Endodermal cell (in vitro differentiated cells): ENCODE measurements around the gene TFB2M. TPM values are rescaled to one million over a fixed set of nuclear protein-coding genes. Genes with fewer than 3 reads are reported as not detected.
"Not testable (repeated sequence)": the region's sequence is repeated elsewhere in the genome, so short reads cannot be mapped to it uniquely, and the experiment has no call there.

Source experiments
- DNase-seq: peaks from one replicate; pipeline ENCODE4 v3.0.0-alpha.2; 2017
- H3K27ac ChIP-seq: 2 replicates; pipeline ENCODE4 v1.5.1; 2013; ENCODE audit warnings: mild to moderate bottlenecking, low read depth, low read length, moderate library complexity
- H3K27me3 ChIP-seq: 2 replicates; pipeline ENCODE4 v1.6.1; 2013; ENCODE audit warnings: mild to moderate bottlenecking, low read length, moderate library complexity; ENCODE audit not compliant: insufficient read depth, control insufficient read depth, poor library complexity, severe bottlenecking
- H3K36me3 ChIP-seq: 2 replicates; pipeline ENCODE4 v1.7.0; 2013; ENCODE audit warnings: mild to moderate bottlenecking, low read length, moderate library complexity; ENCODE audit not compliant: control insufficient read depth, insufficient read depth
- H3K4me1 ChIP-seq: one replicate; pipeline ENCODE4 v1.7.0; 2013; ENCODE audit warnings: low read length; ENCODE audit not compliant: control insufficient read depth, insufficient read depth
- H3K4me3 ChIP-seq: 2 replicates; pipeline ENCODE4 v1.5.1; 2013; ENCODE audit warnings: mild to moderate bottlenecking, low read length, moderate library complexity
- H3K9ac ChIP-seq: 2 replicates; pipeline ENCODE4 v1.6.1; 2013; ENCODE audit warnings: mild to moderate bottlenecking, low read length, moderate library complexity; ENCODE audit not compliant: poor library complexity, severe bottlenecking; ENCODE audit errors: extremely low read depth
- H3K9me3 ChIP-seq: 2 replicates; pipeline ENCODE4 v1.6.1; 2013; ENCODE audit warnings: mild to moderate bottlenecking, low read length, moderate library complexity; ENCODE audit not compliant: control insufficient read depth
- H3K27ac Mint-ChIP-seq: 2 replicates; pipeline ENCODE4 v1.8.0; 2020; ENCODE audit warnings: mixed read lengths
- H3K27me3 Mint-ChIP-seq: 2 replicates; pipeline ENCODE4 v1.8.0; 2021; ENCODE audit warnings: mild to moderate bottlenecking, mixed read lengths; ENCODE audit not compliant: insufficient read depth
- H3K36me3 Mint-ChIP-seq: 2 replicates; pipeline ENCODE4 v1.8.0; 2020; ENCODE audit warnings: low read depth, mixed read lengths
- H3K4me1 Mint-ChIP-seq: 2 replicates; pipeline ENCODE4 v1.8.0; 2020; ENCODE audit warnings: mixed read lengths
- H3K4me3 Mint-ChIP-seq: 2 replicates; pipeline ENCODE4 v1.8.0; 2020; ENCODE audit warnings: mild to moderate bottlenecking, moderate library complexity, mixed read lengths
- H3K9me3 Mint-ChIP-seq: 2 replicates; pipeline ENCODE4 v1.8.0; 2020; ENCODE audit warnings: mild to moderate bottlenecking, mixed read lengths
- WGBS, 2 experiments: methylation state at CpG; one replicate each; pipeline versions ENCODE4 v1.1.5 to v1.1.7; 2013; ENCODE audit warnings: missing lambda C conversion rate in 2 of 2, mixed read lengths in 1 of 2; ENCODE audit not compliant: insufficient coverage in 1 of 2, insufficient read length in 1 of 2; 5-methylcytosine and 5-hydroxymethylcytosine counted together
- total RNA-seq, 2 donors: library from RNA; stranded (reverse); fragmentation: NEBNext Ultra II Directional in 1 of 2; extraction: Animal tissue kit (Norgen Biotek cat#: 25700) in 1 of 2; gene quantifications; 2 replicates in 1 of 2; 3 replicates in 1 of 2; pipeline ENCODE4 v1.2.1, GENCODE V29; 2021
- TF ChIP-seq, protein P1 (sequence below): fragments of 200-600 bp; sonication (generic); conservative IDR thresholded peaks from 2 replicates; pipeline ENCODE4 v1.5.0; 2021; ENCODE audit warnings: antibody characterized with exemption, mild to moderate bottlenecking

TFB2M gene
- total RNA-seq, 2 donors from 2014 or later, result 13.2 to 13.7 TPM

DNA sequence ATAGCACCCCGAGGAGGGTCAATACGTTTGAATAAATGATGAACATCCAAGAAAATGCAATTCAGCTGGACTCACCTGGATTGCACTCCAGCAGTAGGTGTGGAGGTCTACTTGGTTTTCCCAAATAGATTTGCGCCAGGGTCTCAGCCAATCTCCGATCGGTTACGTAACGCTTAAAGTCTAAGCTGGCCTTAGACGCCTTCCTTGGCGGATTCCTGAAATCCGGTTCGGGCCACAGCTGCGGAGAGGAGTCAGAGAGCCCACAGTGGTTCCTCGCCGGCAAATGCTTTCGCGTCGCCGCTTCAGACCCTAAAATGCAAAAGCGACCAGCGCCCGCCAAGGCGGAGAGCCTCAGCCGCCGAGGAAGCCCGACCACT, 322 bp downstream of the TFB2M start:
- peak overlapping the region; percentile 97 for H3K4me3 ChIP-seq
- H3K27me3 ChIP-seq, result no peaks in the 10 kb centered on the region
- Mint-ChIP-seq H3K4me3 (peak overlapping the region; percentile 98), H3K9me3 (no peaks in the 10 kb centered on the region), H3K27ac (peak overlapping the region; percentile 99), H3K27me3 (no peaks in the 10 kb centered on the region), H3K36me3 (peaks cover 12% of the 10 kb centered on the region), H3K4me1 (peaks cover 18% of the 10 kb centered on the region)
- TF ChIP-seq, protein P1, sequence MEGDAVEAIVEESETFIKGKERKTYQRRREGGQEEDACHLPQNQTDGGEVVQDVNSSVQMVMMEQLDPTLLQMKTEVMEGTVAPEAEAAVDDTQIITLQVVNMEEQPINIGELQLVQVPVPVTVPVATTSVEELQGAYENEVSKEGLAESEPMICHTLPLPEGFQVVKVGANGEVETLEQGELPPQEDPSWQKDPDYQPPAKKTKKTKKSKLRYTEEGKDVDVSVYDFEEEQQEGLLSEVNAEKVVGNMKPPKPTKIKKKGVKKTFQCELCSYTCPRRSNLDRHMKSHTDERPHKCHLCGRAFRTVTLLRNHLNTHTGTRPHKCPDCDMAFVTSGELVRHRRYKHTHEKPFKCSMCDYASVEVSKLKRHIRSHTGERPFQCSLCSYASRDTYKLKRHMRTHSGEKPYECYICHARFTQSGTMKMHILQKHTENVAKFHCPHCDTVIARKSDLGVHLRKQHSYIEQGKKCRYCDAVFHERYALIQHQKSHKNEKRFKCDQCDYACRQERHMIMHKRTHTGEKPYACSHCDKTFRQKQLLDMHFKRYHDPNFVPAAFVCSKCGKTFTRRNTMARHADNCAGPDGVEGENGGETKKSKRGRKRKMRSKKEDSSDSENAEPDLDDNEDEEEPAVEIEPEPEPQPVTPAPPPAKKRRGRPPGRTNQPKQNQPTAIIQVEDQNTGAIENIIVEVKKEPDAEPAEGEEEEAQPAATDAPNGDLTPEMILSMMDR, result no peak
- peaks cover 20% of the 10 kb centered on the region for H3K36me3 ChIP-seq
- H3K4me1 ChIP-seq, result no peaks in the 10 kb centered on the region
- no peak for DNase-seq
- peak overlapping the region; percentile 90 for H3K9ac ChIP-seq
- WGBS, 2 experiments, result 0 to 2% methylated on average over 17 to 25 of the region's 25 CpGs
- H3K9me3 ChIP-seq, result no peaks in the 10 kb centered on the region
- peak overlapping the region; percentile 69 for H3K27ac ChIP-seq

DNA sequence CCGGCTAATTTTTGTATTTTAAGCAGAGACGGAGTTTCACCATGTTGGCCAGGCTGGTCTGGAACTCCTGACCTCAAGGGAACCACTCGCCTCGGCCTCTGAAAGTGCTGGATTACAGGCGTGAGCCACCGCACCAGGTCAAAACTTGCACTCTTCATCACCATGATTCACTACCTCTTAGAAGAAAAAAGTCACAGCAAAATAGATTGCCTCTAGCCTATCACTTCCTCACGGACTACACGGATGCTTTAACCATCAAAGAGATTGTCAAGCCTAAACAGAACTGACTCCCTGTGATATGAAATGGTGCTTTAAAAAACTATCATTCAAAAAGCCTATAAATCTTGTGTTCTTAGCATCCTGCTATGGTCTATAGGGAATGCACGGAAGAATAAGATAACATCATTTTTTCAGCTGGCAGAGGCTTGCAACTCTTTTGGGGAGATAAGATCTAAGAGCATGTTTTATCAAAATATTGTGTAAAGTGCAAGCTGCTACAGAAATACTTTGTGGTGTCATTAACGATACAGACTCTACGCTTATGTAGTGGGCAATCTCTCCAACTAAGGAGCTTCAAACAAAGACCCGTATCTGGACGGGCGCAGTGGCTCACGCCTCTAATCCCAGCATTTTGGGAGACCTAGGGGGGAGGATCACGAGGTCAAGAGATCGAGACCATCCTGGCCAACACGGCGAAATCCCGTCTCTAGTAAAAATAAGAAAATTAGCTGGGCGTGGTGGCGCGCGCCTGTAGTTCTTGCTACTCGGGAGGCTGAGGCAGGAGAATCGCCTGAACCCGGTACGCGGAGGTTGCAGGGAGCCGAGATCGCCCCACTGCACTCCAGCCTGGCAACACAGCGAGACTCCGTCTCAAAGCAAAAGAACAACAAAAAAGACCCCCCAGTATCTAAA, 966 bp downstream of the TFB2M start:
- H3K36me3 Mint-ChIP-seq, result peaks cover 19% of the 10 kb centered on the region
- Histone ChIP-seq H3K4me3 (peak overlapping the region; percentile 97), H3K9me3 (no peaks in the 10 kb centered on the region), H3K9ac (peak overlapping the region; percentile 90), H3K4me1 (no peaks in the 10 kb centered on the region), H3K36me3 (peaks cover 26% of the 10 kb centered on the region), H3K27me3 (no peaks in the 10 kb centered on the region), H3K27ac (peak overlapping the region; percentile 69)
- WGBS, 2 experiments, result 49 to 59% methylated on average over 27 to 33 of the region's 33 CpGs
- H3K4me3 Mint-ChIP-seq, result peak overlapping the region; percentile 98
- DNase-seq, result peak; percentile 52
- TF ChIP-seq, protein P1, result no peak
- peaks cover 18% of the 10 kb centered on the region for H3K4me1 Mint-ChIP-seq
- H3K27ac Mint-ChIP-seq, result peak overlapping the region; percentile 99
- H3K27me3 Mint-ChIP-seq, result no peaks in the 10 kb centered on the region
- no peaks in the 10 kb centered on the region for H3K9me3 Mint-ChIP-seq

GRCh38 chr1:246560833-246561232, 5.2 kb downstream of the TFB2M start:
- H3K4me1 ChIP-seq, H3K9me3 ChIP-seq, H3K9me3 Mint-ChIP-seq, H3K4me1 Mint-ChIP-seq, H3K4me3 ChIP-seq, H3K27me3 Mint-ChIP-seq, H3K9ac ChIP-seq, H3K27ac ChIP-seq, H3K27me3 ChIP-seq, H3K4me3 Mint-ChIP-seq: not testable (repeated sequence)
- 90 to 93% methylated on average over 10 of the region's 10 CpGs for WGBS, 2 experiments
- TF ChIP-seq, protein P1, result peak; percentile 46
- peak; percentile 58 for DNase-seq
- peaks cover 67% of the 10 kb centered on the region for H3K36me3 ChIP-seq
- Mint-ChIP-seq H3K36me3 (peaks cover 49% of the 10 kb centered on the region), H3K27ac (peak overlapping the region; percentile 0)
